GM18507 (cell line): Measurements from ENCODE around the gene IL4R.
"Not testable (repeated sequence)": the region's sequence is repeated elsewhere in the genome, so short reads cannot be mapped to it uniquely, and the experiment has no call there.

Experiments
- DNase-seq: peaks from one replicate; pipeline ENCODE4 v3.0.0; 2011; ENCODE audit warnings: low read depth; ENCODE audit not compliant: insufficient read length; ENCODE audit errors: extremely low spot score
- FAIRE-seq: peaks from 2 replicates; lab custom pipeline; 2011; peaks lifted over from hg19 to GRCh38; lab: Jason Lieb, UNC

Gene IL4R

DNA sequence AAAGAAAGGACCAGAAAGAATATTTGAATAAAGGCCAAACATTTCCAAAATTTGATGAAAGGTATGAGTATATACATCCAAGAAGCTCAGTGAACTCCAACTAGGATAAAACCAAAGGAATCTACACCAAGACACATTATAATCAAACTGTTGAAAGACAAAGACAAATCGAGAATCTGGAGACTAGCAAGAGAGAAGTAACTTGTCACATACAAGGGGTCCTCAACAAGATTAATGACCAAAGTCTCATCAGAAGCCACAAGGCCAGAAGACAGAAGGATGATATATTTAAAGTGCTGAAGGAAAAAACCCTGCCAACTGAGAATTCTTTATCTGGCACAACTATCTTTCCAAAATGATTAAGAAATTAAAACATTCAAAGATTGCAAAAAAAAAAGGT lies 78.9 kb downstream of the IL4R start:
- no peak for FAIRE-seq
- DNase-seq: no peak

DNA sequence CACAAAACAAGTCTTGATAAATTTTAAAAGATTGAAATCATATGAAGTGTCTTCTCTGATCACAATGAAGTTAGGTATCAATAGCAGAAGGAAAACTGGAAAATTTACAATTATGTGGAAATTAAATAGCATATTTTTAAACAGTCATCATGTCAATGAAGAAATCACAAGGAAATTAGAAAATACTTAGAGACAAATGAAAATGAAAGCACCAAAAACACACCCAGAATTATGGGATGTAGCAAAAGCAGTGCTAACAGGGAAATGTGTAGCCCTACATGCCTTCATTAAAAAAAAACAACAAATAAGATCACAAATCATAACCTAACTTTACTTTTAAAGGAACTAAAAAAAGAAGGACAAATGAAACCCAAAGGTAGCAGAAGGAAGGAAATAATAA lies 80.7 kb downstream of the IL4R start:
- no peak for FAIRE-seq
- no peak for DNase-seq

DNA sequence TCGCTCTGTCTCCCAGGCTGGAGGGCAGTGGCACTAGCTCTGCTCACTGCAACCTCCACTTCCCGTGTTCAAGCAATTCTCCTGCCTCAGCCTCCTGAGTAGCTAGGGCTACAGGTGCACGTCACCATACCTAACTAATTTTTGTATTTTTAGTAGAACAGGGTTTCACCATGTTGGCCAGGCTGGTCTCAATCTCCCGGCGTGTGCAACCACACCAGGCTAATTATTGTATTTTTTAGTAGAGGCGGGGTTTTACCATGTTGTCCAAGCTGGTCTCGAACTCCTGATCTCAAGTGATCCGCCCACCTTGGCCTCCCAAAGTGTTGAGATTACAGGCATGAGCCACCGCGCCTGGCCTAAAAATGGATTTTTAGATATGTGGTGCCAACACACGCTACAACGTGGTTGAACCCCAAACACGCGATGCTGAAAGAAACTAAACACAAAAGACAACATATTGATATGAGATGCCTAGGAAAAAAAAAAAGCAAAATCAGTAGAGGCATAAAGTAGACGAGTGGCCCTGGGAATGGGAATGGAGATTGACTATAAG lies 84.6 kb downstream of the IL4R start:
- FAIRE-seq: peak; percentile 62
- not testable (repeated sequence) for DNase-seq

DNA sequence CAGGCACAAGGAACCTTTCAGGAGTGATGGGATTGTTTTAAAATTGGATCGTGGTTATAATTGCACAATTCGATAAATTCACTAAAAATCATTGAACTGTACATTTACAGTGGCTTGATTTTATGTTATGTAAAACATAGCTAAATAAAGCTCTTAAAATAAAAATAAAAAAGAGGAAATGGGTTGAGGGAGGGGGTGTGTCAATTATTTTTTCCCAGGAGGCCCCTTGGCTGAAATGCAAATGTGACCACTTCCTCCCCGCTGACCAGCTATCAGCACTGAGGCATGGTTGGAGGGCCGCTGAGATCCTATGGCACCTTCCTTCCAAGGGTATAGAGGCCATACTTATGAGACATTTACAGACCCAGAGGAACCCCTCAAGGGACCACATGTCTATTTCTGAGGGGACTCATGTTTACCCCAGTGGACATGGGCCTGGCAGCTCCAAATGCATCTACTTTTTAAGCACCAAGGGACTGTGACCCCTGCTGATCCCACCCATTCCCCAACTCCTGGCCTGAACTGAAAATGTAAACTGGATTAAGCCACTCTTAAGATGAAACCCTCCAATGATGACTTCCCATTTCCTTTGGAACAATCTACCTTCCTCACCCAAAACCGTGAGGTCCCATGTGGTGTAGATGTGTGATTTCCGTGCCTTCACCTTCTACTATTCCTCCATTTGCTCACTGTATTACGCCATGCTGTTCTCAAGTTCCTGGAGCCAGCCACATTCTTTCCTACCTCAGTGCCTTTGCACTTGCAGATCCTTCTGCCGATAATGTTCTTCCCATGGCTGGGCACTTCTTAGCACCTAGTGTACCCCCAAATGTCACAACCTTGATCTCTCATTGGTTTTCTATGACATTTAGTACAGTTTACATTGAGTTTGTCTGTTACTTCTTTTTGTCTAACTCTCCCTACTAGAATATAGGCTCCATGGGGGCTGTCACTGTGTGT lies 85.4 kb downstream of the IL4R start:
- no peak for DNase-seq

DNA sequence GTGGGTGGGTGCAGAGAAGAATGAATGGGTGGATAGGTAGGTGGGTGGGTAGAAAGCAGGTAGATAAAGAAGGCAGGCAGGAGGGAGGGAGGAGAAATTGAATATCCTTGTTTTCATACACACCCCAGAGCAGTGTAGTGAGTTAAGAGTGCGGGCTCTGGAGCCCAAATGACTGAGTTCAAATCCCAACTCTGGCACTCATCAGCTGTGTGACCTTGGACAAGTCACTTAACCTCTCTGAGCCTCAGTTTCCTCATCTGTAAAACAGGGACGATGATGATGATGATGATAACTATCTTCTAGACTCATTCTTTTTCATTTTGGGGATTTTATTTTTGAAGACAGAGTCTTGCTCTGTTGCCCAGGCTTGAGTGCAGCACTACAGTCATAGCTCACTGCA lies 86.2 kb downstream of the IL4R start:
- no peak for DNase-seq
- peak; percentile 5 for FAIRE-seq

More for the DNA sequence above, 85.4 kb downstream of the IL4R start:
- peak; percentile 90 for FAIRE-seq

DNA sequence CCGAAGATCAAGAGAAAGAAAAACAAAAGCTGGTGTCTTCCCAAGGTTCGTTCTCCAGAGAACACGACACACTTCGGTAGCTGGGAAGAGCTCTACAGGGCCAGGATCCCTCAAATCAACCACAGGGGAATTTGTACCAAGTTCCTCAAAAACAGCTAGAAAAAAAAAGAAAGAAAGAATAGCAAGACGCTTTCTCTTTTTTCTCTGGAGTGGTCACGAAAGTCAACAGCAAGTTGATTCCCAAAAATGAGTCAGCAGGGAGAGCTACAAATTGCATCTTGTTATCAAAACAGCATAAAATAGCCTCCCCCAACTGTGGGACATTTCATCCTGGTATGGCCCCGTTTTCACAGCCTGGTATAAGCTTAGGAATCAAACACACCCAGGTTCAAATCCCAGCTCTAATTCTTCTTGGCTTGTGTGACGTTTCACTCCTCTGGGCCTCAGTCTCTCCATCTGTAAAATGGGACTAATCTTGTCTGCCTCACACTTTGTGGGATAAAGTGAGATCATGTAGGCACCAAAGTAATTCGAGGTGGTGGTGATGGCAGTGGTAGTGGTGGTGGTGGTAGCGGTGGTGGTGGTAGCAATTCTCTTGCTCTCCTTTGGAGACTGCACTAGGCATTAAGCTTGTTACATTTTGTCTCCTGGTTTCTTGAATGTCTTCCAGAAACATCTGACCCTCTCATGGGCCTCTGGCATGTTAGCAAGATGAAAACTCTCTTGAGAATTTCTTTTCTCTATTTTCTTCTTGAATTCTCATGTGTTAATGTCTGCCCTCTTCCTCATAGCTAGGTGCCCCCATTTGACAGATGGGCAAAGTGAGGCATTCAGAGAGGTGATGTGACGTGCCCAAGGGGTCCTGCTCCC lies 87.2 kb downstream of the IL4R start:
- DNase-seq (no peak), FAIRE-seq (peak; percentile 70)

DNA sequence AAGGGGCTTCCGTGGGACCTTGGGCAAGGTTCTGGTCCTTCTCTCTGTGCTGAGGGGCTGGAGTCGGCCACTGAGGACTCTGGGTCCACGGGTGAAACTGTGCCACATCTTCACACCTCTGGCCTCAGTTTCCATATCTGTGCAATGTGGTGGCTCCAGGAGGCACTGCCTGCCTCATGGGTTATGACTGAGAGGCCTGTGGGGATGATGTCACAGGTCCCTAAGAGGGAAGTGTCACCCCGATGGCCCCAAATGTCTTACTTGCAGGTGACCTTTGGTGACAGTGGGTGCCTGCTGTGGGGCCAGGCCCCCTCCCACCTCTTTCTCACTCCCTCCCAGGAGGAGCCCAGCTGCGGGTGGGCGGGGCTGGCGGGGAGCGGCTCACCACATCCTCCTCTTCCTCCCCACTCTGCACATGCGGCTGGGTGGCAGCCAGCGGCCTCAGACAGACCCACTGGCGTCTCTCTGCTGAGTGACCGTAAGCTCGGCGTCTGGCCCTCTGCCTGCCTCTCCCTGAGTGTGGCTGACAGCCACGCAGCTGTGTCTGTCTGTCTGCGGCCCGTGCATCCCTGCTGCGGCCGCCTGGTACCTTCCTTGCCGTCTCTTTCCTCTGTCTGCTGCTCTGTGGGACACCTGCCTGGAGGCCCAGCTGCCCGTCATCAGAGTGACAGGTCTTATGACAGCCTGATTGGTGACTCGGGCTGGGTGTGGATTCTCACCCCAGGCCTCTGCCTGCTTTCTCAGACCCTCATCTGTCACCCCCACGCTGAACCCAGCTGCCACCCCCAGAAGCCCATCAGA lies 88.2 kb downstream of the IL4R start, which contains the start of gene IL21R:
Gene IL21R, plus strand, starts transcription at position 407 of the 801 bp plus-strand sequence. CDS start 27,898 bp downstream, outside the sequence.
- FAIRE-seq (peak; percentile 96), DNase-seq (peak; percentile 66)

DNA sequence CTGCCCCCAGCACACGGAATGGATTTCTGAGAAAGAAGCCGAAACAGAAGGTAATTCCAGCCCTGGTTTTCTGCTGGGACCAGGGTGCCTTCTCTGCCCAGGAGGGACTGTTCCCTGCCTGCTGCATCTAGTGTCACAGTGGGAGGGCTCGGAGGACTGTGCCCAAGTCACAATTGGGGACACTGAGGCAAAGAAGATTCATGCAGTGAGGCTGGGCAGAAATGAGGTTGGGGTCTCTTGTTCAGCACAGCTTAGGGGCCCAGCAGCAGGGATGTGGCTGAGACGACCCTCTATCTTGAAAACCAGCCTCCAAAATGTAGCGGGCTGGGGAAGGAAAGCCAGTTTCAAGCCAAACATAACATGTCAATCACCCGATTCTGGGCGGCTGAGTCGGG lies 88.8 kb downstream of the IL4R start:
- no peak for FAIRE-seq
- DNase-seq: no peak

DNA sequence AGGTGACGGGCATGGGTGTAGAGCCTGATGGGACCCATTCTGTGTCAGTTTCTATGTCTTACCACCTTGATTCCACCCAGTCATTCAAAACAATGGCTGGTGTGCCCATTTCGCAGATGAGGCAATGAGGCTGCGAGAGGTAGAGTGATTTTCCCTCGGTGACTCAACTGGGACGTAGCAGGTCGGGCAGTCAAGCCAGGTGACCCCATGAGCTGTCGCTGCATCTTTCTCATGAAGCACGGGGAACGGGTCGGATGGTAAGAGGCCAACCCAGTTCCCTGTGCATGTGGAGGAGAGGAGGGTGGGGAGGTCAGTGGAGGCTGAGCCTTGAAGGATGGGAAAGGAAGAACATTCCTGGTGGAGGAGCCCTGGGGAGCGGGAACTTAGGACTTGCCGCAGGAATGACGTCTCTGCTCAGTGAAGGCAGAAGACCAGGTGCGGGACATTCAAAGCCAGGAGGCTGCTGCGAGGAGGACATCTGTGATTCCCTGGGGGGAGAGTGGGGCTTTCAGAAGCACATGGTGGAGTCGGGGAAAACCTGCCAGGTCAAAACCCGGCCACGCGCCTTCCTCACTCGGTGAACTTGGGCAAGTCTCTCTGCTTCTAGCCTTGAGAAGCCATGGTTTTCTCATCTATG lies 89.3 kb downstream of the IL4R start:
- DNase-seq (no peak), FAIRE-seq (peak; percentile 83)

DNA sequence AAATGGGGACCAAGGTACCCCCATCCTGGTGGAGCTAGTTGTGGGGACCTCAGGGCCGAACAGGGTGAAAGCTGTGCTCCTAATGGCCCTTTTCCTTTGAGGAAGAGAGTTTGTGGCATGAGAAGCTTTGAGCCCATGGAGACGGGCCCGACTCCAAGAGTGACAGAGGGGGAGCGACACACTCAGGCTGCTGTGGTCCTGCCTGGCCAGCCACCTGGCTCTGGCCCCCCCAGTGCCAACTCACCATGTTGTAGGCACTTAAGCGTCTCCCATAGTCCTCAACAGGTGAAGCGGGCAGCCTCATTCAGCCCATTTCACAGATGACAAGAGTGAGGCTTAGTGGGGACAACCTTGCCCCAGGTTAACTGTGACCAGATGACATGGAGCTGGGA lies 89.8 kb downstream of the IL4R start:
- DNase-seq (no peak), FAIRE-seq (no peak)

DNA sequence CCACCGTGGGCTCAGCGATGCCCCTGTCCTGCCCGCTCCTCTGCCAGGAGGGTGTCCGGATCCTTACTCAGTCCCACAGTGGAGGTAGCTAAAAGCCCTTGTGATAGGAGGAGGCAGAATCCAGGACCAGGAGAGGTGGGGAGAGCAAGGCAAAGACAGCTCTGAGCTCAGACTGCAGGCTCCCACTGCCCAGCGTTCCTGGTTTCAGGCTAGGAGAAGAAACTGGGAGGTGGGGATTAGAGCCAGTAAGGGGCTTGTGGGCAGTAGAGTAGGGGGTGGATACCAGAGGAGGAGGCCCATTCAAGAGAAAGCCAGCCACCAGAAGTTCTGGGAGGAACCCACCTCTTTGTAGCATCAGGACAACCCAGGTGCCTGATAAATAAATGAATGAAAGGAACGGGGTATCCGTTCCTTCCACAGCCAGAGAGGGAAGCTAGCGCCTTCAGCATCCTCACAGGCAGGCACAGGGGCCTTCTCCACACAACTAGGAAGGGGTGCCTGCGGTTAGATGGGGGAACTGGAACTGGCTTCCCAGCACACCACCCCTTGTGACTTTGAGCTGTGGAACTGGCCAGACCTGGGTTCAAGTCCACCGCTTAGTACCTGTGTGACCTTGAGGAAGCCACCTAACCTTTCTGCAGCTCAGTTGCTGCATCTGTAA lies 90.5 kb downstream of the IL4R start:
- FAIRE-seq (peak; percentile 84), DNase-seq (no peak)

DNA sequence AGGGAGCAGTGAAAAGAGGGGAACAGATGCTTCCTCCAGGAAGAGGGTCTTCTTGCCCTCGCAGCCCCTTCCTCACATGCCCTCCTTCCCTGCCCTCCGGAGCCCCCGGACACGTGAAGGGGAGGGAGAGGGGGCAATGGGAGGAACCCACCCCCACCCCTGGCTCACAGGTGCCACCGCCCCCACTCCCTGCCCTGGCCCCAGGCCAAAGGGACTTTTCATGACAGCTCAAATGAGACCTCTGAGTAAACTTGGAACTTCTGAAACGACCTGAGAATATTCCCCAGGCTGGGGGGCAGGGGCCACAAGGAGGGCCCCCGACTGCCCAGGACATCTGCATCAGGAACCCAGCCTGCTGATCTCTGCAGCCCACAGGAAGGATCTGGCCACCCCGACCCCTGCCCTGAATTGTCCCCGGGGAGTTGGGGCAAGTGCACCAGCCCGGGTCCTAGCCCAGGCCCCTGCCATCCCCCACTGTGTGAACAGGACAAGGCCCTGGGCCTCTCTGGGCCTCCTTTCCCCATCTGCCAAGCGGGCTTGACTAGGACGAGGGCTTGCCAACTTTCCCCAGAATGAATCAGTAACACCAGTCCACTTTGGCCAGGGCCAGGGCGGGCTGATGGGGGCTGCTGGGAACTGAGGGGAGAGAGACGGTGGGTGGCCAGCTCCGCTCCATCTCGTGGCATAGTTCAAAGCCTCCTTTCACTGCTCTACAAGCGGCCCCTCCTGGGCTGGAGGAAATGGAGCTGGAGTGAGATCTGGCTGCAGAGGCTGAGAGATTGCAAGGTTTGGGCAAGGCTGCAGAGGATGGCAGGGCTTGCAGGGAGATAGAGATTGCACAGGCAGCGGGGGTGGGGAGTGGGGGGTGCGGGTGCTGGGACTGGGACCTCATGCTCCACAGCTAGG lies 92.0 kb downstream of the IL4R start:
- FAIRE-seq (peak; percentile 83), DNase-seq (no peak)

DNA sequence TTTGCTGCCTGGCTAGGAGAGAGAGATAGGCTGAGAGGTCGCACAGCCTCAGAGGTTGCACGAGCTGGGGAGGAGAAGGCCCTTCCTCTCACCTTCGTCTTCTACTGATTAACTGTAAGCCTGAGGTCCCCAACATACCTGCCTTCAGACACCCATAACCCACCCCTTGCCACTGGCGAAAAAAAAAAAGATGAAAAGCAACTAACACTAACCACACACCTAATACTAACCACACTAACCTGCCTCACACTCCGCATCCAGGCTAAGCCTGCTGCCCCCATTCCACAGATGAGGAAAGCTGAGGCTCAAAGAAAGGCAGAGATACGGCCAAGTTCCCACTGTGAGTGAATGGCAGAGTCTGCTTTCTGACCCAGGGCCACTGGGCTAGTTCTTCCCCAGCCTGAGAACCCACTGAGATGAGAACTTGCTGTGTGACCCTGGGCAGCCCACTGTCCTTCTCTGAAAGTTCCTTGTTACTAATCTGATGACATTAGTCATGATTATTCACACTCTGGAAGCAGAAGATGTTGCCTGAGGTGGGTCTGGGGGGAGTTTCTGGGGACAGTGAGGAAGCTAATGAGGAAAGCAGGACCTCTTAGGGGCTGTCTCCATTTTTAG lies 92.8 kb downstream of the IL4R start:
- DNase-seq: no peak
- peak; percentile 84 for FAIRE-seq

DNA sequence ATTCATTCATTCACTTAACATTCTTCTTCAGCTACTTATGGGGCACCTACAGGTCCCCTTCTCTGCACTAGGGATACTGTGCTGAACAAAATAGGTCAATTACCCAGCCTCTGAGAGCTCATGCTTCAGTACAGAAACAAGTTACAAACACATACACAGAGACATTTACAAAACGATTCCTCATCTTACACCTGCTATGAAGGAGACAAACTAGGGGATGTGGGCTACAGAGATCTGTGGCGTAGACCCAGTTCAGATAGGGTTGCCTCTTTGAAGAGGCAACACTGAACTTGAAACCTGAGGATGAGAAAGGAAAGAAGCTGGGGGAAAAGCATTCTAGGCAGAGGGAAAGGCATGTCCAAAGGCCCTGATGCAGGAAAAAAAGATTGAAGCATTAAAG lies 93.4 kb downstream of the IL4R start:
- FAIRE-seq: no peak

DNA sequence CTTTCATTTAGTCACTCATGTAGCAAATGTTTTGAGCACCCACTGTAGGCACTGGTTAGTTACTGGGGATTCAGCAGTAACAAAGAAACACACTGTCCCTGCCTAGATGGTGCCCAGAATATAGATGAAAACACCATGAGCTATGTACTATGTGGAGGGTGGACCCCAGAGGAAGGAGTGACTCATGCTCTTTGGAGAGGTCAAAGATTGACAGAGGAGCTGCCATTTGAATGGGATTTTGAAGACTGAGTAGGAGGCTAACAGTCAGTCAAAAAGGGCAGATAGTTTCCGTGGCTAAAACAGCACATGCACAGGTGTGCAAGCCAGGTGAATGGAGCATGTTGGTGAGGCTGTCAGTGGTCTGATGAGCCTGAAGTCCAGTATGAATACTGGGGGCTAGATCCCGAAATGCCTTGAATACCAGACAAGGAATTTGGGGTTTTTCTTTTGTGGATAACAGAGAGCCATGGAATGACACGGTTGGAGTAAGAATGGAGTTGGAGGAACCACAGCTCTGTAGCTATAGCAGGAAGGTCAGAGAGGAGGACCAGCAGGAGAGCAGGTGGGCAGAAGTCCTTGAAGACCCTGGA lies 94.3 kb downstream of the IL4R start:
- no peak for FAIRE-seq
- DNase-seq: no peak

More for the DNA sequence above, 93.4 kb downstream of the IL4R start:
- no peak for DNase-seq

DNA sequence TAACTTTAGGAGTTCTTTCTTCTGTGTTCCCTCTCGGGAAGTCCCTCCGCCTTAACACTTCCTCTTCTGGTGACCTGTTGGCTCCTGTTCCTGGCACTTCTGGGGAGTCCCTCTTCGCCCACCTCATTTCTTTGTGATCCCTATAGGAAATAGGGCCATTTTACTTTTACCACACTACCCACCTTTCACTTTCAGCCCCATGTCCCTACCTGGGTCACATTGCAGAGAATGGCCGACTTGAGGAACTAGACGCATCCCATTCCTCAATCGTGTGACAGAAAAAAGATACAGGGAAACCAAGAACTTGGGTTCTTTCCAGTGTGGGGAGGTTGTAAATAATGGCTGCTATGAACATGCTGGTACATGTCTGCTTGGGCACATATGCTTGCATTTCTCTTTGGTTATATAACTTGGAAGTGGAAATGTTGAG lies 94.8 kb downstream of the IL4R start:
- peak; percentile 94 for FAIRE-seq
- no peak for DNase-seq
